CD4-positive, alpha-beta T cell treated with Interleukin-4 for 1 hour (primary cell): Measurements from ENCODE around the gene VAV2.

Experiments
- DNase-seq, 2 donors: peaks; one replicate each; pipeline ENCODE4 v3.0.0-alpha.2; 2020 to 2022

Gene VAV2

GRCh38 chr9:133792721-133793470, 199.2 kb downstream of the VAV2 start:
- peak; percentile 45 to 70 for DNase-seq

- DNase-seq: no peak
Observed at GRCh38 chr9:133791735-133792649, 200.1 kb downstream of the VAV2 start.

DNA sequence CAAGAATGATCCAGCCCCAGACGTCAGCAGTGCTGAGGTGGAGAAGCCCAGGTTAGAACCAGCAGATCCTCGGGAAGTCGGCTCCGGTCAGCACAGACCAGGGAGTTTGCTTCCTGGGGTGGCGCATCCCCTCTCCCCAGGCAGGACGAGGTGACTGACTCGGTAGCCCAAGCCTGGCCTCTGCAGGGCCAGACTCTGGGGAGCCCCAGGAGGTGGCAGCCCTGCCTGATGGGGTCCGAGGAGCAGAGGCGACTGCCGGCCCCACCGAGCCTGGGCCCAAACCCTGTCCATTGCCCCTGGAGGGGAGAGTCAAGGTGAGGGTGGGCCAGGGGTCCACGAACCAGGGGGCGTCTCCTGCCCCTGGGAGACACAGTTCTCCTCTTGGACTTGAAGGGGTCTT, 201.1 kb downstream of the VAV2 start:
- no peak for DNase-seq

GRCh38 chr9:133789778-133790177, 202.3 kb downstream of the VAV2 start:
- DNase-seq: no peak

GRCh38 chr9:133788819-133789717, 203.1 kb downstream of the VAV2 start:
- DNase-seq: no peak

GRCh38 chr9:133788045-133788818, 203.9 kb downstream of the VAV2 start:
- no peak for DNase-seq

- peak in 1 of 2 donors; percentile 55 for DNase-seq
Observed at GRCh38 chr9:133787754-133788025, 204.4 kb downstream of the VAV2 start.

- no peak for DNase-seq
Observed at GRCh38 chr9:133786907-133787753, 205.0 kb downstream of the VAV2 start.

DNA sequence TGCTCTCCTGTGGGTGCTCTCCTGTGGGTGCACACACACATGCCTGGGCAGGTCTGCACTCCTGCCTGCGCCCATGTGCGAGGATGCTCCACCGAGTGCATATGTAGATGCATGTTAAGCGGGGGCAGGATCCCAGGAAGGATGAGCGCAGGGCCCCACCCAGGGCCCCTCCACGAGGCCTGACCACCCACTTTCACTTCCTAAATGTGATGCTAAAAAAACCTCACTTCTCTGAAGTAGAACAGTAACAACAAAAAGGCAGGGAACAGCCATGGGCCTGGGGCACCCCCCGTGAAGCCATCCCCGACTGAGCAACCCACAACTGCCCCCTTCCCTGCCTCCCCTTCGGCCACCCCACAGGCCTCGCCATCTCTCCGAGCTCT, 205.8 kb downstream of the VAV2 start:
- peak in 1 of 2 donors; percentile 59 for DNase-seq

- no peak for DNase-seq
Observed at GRCh38 chr9:133785753-133786370, 206.3 kb downstream of the VAV2 start.

DNA sequence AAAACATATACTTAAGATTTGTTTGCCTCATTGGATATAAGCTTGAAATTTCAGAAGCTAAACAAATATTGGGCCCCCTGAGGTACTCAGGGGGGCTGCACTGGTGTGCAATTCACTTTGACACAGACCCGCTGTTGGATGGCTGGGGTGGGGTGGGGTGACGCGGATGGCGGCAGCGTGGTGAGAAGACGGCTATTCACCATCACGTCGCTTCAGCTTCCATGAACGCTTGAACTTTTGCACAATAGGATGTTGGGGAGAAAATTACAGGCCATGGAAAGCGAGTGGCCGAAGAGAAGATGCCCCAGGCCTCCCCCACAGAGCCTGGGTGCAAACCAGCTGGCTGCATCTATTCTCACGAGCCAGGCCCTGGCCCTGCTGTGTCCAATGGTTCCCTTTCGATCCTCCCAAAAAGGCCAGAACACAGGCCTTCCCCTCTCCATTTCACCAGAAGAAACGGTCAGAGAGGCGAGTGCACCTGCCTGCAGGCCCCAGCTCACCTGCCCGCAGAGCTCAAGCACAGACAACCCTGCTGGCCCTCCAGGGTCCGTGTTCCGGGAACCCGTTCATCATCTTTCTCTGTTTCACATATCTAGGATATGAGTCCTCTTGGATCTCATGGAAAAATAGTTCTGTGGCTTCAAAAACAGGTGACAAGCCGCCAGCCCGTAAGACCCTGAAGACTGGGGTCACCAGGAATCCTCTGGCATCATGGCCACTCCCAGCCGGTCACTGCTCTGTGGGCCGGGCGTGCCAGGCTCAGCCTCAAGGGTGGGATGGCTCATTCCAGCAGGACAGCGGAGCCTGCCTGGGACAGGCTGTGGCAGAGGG, 207.2 kb downstream of the VAV2 start:
- DNase-seq: no peak

DNA sequence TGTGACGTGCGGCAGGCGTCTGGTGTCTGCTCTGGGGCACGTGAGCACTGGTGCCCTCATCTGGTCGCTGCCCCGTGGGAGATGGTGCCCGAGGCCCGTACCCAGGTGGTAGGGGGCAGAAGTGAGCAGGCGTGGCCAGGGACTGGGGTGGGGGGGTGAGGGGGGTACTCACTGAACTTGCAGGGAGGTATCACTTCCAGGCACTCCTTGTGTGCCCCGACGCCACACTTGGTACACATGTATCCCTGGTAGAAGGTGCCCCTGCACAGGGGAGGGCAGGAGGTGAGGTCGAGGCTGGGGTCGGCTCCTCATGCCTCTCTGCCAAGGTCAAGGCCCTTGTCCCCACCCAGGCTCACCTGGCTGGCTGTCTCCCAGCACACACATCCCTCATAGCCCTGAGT, 208.8 kb downstream of the VAV2 start:
- DNase-seq: no peak

DNA sequence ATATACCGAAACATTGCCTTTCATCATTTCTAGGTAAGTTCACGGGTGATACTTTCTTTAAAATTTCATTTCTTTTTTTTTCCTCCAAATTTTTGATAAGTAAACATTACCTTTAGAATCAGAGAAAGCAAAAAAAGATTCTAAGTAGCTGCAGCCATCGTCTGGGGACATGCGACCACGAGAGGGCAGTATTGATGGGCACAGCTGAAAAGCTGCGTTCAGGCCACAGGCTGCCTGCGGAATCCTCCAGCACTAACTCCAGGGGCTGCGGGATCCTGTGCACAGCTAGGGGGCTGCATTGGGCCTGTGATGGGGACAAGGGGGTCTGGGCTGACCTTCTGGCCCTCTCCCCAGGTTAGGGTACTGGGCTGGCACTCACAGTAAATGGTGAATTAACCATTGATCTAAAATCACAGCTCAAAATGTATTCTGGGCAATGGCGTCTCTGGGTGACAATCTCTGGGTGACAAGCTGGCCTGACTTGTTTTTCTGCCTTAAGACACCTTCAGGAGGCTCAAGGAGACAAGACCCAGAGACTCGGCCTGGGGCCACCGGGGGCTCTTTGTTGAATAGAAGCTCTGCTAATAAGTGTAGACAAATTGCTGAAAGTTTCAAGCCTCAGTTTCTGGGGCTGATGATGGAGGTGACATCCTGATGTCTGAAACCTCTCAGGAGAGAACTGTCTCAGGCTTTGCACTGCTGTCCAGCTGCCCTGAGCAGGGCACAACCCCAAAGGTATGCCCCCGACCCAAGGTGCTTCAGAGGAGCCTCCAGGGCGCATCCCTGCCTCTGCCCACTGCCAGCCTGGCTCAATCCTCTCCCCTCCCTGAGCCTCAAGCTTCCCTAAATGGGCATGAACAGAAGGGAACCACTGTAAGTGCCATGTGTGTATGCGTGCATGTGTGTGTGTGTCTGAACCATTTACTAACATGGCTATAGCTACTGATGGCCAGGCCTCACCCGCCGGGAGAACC, 209.7 kb downstream of the VAV2 start:
- DNase-seq: peak; percentile 56 to 72

DNA sequence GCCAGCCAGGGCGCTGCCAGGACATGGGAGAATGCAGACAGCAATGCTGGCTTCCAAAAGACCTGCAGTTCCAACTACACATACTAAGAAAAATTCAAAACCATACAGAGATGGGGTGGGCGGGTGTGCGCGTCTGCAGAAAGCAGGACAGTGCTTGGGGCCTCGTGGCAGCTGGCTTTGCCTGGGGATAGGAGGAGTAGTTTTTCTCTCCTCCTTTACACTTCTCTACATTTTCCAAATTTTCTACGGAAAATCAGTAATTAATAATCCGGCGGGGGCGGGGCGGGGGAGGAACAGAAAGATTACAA, 210.3 kb downstream of the VAV2 start:
- no peak for DNase-seq

DNA sequence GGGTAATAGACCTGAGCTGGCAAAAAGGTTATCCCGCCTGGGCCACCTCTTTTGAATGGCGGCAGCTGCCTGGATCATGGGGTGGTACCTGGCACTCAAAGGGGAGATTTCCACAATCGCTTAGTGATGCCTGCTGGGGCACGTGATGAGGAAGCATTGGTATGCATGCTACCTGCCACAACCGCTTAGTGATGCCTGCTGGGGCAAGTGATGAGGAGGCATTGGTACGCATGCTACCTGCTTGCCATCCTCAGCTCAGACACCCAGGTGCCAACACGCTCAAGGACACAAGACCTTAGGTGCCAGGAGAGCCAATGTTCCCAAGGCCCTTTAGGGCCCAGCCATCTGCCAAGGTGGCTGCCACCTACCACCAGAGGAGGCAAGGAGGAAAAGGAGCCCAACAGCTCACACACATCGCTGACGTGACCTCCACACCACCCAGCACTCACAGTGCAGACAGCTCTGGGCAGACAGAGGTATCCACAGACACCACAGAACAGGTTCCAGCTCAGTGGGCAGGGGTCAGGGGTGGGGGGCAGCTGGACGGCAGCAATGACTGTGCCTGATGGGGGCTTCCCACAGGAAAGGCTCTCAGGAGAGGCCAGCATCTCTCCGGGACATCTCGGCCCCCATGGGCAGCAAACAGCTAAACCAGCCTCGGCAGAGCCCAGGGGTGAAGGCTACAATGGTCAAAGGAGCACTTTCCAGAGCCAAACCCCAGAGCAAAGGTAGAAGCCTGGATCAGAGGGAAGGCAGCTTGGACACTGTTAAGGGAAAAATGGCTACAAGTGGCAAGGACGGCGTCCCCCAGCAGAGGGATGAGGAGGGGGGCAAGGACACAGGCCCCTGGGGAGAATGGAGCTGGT, 210.9 kb downstream of the VAV2 start:
- no peak for DNase-seq

DNA sequence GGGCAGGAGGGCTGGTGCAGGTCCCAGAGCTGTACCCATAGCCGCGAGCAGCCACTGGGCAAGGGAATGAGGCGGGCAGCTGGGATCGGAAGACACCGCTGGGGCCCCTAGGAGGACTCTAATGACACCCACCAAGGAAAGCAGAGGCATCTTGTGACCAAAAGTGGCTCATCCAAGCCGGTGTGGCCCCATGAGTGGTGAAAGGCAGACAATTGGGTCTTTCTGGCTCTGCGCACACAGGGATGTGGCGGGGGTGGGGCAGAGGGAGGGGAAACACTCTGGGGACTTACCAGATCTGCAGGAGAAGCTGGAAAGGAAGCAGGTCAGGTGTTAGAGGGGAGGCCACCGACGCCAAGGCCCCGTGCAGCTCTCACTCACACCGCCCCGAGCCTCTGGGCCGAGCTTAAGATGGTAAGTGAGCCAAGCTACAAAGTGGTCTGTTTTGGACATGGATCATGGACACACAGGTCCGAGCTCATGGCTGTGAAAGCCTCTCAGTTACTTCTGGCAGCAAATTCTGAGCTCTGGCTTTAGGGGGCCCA, 211.6 kb downstream of the VAV2 start:
- DNase-seq: no peak

DNA sequence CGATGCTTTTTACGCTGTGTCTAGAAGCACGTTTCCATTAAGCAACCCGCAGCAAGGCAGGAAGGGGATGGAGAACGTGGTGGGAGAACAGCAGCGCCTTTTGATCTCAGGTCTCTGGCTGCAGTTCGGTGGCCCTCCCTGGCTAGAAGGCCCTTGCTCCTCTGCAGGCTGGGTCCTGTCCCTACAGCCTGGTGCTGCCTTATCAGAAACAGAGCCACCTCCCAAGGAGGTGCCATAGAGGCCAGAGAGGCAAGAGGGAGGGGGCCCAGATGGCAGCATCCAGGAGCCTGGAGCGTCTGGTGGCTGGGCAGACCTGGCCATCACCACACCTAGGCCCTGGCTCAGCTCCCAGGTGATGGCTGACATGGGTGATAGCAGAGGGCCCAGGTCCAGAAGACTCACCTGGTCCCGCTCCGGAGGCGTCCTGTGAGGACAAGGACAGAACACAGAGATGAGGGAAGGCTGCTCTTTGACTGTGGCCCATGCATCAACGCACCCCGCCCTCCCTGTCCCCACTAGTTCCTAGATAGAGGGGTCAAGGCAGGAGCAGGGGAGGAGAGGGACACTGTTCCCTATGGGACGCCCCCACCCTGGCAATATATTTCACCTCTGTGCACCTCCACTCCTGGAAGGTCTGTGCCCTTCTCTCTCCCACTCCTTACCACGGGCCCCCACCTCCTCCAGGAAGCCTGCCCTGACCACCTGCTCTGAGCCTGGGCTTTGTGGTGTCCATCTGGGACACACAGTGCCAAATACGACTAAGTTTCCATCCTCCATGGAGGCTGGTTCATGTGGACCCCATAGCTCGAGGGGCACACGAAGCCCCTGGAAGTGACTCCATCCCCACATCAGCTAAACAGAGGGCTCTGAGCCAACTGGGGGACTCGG, 212.4 kb downstream of the VAV2 start:
- no peak for DNase-seq
